K562 (cell line): Measurements from ENCODE around the gene ACTN2.

Experiments
- ATF7 ChIP-seq: fragments of 450-650 bp; IDR thresholded peaks from 2 replicates; pipeline ENCODE4 v1.7.1; 2014; ENCODE audit warnings: mild to moderate bottlenecking, moderate library complexity
- CTCF ChIP-seq, 3 experiments: IDR thresholded peaks in 2 of 3; conservative IDR thresholded peaks in 1 of 3; 2 replicates each; pipeline ENCODE4 v1.5.1; 2011 to 2012; ENCODE audit warnings: low read length in 3 of 3, mild to moderate bottlenecking in 3 of 3, control low read depth in 2 of 3, improper control_type of control experiment in 1 of 3, inconsistent platforms in 1 of 3, low read depth in 1 of 3, mixed read lengths in 1 of 3, moderate library complexity in 1 of 3; ENCODE audit not compliant: insufficient read depth in 2 of 3
- ETS1 ChIP-seq: conservative IDR thresholded peaks from 2 replicates; pipeline ENCODE4 v1.6.1; 2011; ENCODE audit warnings: low read depth, mild to moderate bottlenecking, low read length; ENCODE audit not compliant: control insufficient read depth
- MAX ChIP-seq: sonication (generic); formaldehyde crosslinking; IDR thresholded peaks from 2 replicates; pipeline ENCODE4 v1.9.0; 2022; ENCODE audit warnings: mild to moderate bottlenecking, missing genetic modification reagents
- PATZ1 ChIP-seq: fragments of 250-450 bp; sonication (Bioruptor Pico); IDR thresholded peaks from 2 replicates; pipeline ENCODE4 v1.5.0; 2020; ENCODE audit warnings: mild to moderate bottlenecking, borderline replicate concordance
- ZNF57 ChIP-seq: fragments of 450-650 bp; formaldehyde crosslinking; IDR thresholded peaks from 2 replicates; pipeline ENCODE4 v1.4.0; 2020; ENCODE audit warnings: mild to moderate bottlenecking, moderate library complexity

DNA sequence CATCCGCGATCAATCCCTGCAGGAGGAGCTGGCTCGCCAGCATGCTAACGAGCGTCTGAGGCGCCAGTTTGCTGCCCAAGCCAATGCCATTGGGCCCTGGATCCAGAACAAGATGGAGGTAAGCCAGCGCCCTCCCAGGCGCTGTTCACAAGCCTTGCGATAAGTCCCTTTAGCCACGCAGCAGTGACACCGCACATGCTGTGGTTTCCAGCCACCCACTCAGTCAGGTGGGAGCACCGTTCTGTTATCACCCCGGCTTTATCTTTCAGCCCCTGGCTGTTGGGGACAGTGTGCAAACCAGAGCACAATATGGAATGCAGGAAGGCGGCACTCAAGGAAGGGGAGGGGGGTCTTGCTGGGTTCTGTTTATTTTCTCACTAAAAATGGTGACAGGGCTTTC, 67.7 kb downstream of the ACTN2 start:
- TF ChIP-seq CTCF (IDR thresholded peaks at IDR 0.05 in 2 of 3, conservative IDR thresholded peaks at IDR 0.05 in 1 of 3; ENCODE audit: insufficient read depth in 2 of 3, low read depth in 1 of 3, low read length in 3 of 3) (no peak), PATZ1 (CRISPR knock-in tag) (no peak), MAX (CRISPR knock-in tag) (no peak), ATF7 (no peak), ZNF57 (CRISPR knock-in tag) (no peak), ETS1 (no peak)
